ENCODE data around the gene CCDC85B.

CCDC85B gene

DNA sequence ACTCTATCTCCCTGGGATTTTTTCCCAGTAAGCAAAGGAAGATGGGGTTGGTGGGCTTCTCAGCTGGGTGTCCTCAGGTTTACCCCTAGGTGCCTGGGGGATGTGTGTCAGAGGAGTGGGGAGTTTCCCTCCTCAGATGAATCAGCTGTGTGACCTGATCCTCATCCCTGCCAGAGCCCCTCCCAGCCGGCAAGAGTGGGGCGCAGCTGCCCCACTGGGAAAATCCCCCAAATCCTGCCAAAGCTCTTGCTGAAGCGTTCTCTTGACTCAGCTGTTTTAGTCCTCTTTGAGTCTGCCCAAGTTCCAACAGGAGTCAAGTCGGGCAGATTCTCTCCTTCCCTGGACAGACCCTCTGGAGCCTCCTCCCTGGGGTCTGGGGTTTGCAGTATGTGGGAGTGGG, 22.4 kb downstream of the CCDC85B start:
- no peak for DNase-seq

DNA sequence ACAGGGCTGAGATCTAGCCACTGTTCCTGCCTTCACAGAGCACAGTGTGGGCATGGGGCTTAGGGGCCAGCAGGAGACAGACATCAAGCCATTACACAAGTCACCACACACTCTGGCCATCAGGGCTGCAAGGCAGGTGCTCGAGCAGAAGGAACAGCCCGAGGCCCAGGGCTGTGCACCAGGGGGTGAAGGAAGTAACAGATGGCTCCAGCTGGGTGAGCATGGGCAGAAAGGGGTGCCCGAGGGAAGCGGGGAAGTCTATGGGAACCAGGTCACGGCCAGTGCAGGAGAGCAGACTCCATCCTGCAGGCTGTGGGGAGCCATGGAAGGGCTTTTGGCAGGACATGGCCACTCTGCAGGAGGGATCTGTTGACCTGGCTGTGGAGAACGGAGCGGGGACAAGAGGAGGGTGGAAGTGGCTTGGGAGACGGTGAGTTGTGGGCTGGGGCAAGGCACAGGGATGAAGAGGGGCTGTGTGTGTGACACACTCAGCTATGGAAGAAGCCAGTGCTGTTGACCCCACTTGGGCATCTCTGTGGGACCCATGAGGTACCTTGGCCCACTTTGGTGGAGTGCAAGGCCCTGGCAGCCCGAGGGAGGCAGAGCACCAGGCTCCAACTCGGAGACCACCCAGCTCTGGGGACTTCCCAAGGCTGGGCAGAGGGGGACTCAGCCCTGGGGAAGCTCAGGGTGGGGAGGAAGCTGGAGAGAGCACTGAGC, 24.8 kb downstream of the CCDC85B start:
- no peak for DNase-seq

DNA sequence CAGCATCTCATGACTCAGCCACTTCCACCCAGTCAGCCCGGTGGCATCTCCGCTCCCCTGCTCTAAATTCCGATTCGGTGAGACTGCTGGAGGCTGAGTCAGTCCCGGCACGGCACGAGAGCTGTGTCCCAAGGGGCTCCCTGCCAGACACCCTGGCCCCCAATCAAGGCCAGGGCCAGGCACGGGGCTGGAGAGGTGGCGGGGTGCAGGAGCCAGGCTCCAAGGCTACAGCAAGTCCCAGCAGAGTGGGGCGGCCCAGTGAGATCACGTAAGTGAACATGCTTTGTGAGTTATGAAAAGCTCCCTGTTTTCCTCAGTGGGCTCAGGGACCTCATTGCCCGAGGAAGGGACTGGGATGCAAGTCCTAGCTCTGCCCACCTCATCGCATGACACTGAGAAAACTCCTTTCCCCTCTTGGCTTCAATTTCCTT, 25.4 kb downstream of the CCDC85B start:
- peak; percentile 60 for DNase-seq

DNA sequence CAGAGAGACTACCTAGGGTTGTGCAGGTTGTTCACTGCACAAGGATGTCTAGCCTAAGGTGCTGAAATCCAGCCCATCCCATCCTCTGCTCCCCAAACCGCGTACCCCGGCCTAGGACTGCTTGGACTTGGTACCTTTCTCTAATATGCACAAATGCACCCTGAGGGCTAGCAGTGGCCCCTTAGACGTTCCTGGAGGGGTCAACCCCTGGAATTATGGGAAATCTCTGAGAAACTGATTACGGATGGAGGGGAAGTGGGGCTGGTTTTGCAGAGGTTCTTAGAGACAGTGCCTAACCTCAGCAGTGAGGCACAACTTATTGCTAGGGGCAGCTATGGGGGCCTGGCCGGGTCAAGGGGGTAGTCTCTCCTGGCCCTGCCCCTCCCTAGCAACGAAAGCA, 25.9 kb downstream of the CCDC85B start:
- DNase-seq = no peak

DNA sequence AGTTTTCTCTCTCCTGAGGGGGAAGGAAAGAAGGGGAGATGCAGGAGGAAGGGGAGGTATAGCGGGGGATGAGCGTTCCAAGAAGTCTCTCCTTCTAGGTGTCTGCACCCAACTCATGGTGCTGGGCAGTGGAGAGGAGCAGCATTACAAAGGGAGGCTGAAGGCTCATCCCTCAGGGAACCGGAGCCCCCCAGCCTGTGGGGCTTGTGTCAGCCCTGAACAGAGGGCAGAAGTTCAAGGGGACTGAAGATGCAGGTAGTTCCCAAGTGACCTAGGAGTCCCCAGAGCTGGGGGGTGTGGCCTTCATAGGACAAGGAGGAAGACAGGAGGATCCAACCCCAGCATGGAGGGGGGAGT, 26.6 kb downstream of the CCDC85B start:
- DNase-seq = no peak

DNA sequence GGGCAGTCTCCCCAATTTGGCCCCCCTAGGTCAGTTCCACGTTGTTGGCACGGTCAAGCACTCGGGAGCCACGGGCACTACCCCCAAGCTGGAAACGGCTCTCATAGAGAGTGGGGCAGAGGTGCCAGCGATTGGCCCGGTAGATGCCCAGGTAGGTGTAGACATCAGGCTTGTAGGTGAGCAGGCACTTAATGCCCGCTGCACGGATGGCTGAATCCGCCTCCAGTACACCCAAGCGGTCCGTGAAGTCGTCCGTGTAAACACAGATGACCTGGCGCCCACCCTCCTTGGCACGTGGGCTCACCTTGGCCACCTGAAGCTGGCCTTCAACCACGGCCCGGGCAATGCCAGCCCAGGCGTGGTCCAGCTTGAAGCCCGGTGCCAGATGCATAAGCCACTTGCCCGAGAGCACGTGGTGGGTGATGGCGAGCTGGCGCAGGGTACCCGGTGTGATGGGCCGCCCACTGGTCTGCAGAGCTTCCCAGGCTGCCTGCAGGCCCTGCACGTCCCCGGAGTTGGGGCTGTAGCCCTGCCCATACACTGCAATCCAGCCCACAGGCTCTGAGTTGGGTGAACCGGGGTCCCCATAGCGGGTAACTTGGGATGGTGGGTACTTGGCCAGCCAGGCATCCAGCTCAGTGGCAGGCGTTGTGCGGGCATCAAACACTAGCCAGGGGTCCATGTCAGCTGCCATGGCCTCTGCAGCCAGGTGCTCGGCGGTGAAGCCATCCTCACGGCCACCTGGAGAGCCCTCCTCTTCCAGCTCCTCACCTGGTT, 27.1 kb downstream of the CCDC85B start:
- no peak for DNase-seq

DNA sequence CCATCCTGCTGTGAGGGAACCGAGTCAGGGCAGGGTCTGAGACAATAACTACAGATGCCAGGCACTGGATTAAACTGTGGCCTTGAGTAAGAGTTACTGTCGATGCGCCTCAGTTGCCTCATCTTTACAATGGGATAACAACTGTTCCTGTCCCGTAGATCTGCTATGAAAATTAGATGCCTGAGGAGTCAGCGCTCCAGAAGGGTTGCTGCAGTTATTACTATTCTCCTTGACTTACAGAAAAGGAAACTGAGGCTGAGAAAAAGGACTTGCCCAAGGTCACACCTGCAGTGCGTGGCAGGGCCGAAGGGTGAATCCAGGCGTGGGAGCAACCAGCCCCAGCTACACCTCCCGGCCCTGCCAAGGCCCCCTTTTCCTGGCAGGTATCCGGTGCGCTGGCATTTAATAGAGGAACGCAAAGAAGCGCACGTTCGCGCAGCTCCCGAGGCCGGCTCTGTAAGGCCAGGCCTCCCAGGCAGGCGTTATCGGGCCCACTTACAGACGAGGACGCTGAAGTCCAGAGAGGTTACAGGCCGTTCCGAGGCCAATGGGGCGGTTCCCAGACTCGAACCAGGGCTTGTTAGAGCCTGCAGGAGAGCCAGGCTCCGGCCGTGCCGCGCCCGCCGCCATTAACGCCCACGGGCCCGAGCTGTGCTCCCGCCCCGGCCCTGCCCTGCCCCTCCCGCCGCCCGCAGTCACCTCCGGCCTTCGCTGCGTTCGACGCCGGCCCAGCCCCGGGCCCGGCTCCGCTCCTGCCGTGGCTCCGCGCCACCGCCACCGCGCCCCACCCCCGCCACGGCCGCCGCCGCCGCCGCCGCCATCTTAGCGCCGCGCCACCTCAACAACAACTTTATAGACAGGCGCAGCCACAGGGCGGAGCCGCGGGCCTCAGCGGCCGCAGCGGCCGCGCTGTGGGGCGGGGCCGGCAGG, 28.0 kb downstream of the CCDC85B start, which contains the start of gene C11orf68:
Gene C11orf68 (minus strand): TSS at position 852 of the 930 bp plus-strand sequence. CDS start 31 bp downstream, at position 821.
- DNase-seq = no peak

DNA sequence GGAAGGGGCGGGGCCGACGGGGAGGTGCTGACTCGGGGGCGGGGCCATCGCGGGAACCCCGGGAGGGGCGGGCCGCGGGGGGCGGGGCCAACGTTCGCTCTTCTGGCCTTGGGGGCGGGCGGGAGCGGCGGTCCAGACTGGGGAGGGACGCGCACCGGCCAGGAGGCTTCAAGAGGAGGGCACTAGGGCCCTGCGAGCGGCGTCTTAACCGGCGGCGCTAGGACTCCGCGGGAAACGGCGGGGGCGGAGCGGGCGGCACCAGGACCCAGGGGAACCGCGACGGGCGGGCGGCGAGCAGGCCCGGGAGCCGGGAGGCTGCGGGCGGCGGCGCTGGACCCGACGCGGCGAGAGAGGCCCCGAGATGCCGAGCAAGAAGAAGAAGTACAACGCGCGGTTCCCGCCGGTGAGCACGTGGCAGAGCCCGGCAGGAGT, 28.7 kb downstream of the CCDC85B start, which contains the start of gene DRAP1:
Gene DRAP1 (plus strand): TSS at position 286 of the 432 bp plus-strand sequence. CDS start 76 bp downstream, at position 362.
- peak; percentile 99 for DNase-seq

DNA sequence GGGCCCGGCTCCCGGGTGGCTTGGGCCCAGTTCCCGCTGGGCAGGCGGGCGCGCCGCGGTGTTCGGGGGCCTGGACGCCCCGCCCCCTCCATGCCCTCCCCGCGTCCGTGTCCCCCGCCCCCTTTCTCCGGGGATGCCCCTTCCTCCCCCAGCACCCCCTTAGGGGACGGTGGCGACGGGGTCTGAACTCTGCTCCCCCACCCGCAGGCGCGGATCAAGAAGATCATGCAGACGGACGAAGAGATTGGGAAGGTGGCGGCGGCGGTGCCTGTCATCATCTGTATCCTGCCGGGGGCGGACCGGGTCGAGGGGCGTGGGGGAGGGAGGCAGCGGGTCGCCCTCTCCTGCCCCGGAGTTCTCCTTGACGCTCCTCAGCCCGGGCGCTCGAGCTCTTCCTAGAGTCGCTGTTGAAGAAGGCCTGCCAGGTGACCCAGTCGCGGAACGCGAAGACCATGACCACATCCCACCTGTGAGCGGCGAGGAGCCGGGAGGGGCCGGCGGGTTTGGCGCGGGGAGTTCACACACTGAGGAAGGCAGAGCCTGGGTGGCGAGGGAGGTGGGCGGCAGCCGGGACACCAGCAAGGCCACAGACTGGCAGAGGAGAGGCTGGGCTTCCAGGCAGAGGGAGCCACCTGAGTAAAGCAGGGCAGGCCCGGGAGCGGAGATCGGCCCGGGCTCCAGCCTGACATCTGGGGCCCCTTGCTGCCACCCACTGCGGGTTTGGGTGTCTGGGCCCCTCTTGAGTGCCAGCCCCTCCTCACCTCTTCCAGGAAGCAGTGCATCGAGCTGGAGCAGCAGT, 29.3 kb downstream of the CCDC85B start:
- peak; percentile 66 for DNase-seq

DNA sequence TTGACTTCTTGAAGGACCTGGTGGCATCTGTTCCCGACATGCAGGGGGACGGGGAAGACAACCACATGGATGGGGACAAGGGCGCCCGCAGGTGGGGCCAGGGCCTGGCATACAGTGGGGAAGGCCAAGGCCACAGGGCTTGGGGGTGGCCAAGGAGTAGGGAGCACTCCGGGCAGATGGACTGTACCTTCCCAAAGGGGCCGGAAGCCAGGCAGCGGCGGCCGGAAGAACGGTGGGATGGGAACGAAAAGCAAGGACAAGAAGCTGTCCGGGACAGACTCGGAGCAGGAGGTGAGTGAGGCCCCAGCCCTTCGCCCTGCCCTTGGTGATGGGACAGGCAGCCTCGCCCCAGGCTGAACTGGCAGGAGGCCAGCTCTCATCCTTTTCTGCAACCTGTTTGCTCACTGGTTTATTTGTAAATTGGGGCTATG, 29.9 kb downstream of the CCDC85B start:
- DNase-seq = no peak

DNA sequence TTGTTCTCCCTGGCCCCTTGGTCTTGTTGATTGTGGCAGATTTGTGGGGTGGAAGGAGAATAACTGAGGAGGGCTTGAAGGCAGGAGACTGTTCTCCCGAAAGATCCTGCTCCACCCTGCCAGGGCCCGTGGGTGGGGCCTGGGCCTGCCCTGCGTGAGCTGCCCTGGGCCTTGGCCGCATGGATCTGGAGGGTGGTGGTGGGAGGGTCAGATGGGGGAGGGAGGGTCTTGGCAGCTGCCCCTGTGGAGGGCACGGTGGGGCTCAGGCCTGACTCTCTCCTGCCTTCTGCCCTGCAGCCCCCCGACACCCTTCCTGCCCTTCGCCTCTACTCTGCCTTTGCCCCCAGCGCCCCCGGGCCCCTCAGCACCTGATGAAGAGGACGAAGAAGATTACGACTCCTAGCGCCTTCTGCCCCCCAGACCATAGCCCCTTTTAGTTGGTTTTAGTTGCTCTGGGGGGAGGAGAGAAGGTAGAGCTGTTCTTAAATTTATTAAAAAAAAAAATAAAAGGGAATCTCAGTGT, 30.6 kb downstream of the CCDC85B start:
- DNase-seq = no peak

DNA sequence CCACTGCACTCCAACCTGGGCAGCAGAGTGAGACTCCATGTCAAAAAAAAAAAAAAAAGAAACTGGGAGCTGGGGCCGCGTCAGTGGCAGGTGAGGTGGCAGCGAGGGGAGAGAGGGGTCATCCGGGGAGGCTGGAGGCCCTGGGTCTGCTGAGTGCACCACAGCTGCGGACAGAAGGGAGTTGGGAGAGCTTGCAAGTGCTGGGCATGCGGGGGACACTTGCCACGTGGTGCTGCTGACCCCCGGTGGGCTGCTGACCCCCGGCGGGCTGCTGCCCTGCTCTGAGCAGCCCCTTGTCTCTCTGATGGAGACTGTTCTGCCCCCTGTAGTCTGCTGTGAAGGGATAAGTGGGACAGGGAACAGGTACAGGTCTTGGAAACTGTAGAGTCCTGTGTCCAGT, 31.4 kb downstream of the CCDC85B start:
- DNase-seq = no peak

DNA sequence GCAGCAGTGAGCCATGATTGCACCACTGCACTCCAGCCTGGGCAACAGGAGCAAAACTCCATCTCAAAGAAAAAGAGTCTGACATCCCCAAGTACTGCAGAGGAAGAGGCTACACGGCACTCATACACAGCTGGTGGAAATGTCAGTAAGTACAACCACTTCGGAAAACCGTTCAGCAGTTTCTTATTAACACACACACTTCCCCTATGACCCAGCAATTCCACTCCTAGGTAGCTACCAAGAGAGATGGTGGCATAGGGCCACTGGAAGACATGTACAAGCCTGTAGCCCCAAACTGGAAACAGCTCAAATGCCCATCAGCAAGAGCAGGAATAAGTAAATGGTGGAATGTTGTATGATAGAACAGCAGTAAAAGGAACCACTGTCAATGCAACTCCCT, 32.1 kb downstream of the CCDC85B start:
- no peak for DNase-seq

DNA sequence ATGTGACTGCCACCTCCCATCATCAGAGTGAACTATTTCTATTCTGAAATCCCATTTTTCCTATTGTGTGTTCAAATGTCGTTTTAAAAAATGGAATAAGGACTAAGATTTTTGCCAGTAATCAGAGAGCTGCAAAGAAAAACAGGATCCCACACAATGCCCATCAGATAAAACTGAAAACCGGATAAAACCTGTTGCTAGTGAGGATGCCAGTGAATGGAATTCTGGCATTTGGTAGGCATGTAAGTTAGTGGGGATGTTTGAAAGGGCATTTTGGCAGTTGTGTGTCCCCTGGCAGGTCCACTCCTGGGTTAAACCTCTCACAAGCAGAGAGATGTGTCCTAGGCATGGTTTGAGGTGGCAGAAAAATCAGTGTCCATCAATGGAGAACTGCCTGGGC, 34.9 kb downstream of the CCDC85B start:
- no peak for DNase-seq

DNA sequence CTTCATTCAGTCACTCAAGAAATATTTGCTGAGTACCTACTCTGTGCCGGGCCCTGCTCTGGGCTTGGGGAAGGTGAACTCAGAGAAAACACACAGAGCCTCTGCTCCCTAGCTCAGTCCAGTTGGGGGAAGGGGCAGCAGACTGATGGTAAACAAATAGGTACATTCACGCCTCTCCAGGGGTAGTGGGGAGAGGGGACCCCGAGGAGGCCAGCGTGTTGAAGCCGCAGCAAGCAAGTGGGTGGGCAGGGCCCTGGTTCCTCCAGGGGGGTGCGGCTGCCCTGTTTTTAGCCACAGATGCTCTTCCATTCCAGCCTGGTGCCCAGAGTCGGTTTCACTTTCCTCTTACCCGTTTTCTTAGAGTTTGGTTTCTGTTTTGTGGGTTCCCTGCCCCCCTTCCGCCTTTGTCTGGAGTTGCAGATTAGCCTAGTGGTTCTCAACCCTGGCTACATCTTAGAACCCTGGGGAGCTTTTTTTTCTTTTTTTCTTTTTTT, 37.5 kb downstream of the CCDC85B start:
- DNase-seq = peak; percentile 83

DNA sequence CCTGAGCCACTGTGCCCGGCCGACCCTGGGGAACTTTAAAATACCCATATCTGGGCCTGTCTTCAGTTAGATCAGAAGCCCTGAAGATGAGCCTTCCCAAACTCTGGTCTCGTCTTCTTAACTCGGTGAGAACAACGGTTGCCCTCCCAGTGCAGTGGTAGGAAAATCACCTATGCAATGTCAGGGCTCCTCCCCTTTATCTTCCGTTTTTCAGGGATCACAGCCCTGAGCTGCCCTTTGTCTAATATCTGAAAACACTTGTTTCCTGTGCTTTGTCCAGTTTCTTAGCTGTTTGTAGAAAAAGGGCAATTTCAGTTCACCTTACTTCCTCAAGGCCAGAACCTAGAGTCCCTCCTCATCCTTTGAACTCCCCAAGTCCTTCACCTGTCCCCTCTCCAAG, 38.2 kb downstream of the CCDC85B start:
- DNase-seq = no peak

DNA sequence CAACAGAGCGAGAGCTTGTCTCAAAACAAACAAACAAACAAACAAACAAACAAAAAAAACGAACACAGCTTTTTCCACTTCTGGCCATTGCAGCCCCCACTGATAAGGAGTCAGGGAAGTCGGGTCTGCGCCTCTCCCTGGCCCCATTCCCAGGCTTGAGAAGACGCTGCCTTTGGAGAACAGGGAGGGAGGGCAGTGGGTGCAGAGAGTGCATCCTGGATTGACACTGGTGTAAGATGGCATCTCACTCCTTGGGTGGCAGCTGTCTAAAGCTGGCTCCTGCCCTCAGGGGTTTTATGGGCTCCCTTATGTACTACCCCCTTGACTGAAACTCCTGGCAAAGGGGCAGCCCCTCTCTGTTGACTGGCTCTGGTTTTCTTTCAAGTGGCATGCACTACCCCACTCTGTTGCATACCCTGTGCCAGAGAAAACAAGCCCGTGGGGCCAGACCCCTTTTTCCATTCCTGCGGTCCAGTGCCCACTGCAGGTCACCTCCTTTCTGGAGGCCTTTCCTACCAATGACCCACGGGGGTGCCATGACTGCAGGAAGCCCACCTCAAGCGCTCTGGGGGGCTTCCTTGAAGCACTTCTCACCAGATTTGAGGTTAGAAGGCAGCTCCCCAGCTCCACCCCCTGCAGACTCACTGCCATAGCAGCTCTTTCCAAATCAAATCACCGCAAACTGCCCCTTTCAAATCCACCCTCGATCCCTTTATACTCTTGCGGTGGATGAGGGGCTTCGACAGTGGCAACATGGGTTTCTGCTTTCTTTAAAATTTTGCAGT, 41.5 kb downstream of the CCDC85B start:
- no peak for DNase-seq

DNA sequence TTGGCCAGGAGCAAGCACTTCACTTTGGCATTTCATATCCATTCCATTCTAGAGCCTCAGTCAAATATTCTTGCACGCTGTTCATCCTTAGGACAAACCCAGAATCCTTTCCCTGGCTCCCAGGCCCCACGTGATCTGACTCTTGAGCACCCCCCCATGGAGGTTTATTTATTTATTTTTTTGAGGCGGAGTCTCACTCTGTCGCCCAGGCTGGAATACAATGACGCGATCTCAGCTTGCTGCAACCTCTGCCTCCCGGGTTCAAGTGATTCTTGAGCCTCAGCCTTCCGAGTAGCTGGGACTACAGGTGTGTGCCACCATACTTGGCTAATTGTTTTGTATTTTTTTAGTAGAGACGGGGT, 42.1 kb downstream of the CCDC85B start:
- no peak for DNase-seq

DNA sequence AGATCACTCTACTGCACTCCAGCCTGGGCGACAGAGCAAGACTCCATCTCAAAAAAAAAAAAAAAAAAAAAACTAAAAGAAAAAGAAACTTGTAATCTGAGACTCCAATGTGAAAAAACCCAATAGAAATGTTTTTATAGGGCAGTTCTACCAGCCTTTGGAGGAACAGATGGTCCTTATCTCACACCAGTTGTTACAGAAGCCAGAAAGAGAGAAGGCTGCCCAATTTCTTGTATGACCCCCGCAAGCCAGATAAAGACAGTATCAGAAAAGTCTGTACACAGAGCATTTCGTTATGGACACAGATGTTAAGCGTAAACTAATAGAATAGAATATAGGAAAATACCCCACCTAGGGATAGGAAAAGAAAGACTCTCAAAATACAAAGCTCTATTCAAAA, 43.5 kb downstream of the CCDC85B start:
- no peak for DNase-seq

DNA sequence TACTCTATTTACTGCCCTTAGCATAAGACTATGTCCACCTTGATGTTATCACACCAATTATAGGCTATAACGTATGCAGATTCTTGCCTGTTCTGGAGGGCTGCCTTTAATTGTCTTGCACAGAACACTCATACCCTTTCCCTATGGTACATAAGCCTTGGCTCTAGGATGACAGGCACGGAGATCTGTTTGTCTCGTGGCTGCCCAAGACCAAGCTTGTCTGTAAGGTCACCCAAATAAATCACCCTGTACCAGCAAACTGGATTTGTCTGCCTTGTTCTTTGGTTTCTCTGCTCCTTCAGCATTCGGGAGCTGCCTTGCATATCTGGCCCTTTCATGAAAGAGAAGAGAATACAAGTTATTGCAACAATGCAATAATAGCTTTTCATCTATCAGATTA, 47.3 kb downstream of the CCDC85B start:
- no peak for DNase-seq

Measured in CD4-positive, alpha-beta T cell treated with Interleukin-15 for 1 hour (primary cell).